Measurements from ENCODE around the gene ADGRA1. TPM values are rescaled to one million over a fixed set of nuclear protein-coding genes. Genes with fewer than 3 reads are reported as not detected.

Gene ADGRA1
- total and polyA plus RNA-seq, 2 of the 8 experiments (the other 6 are each of a cell fraction or from before 2014, with no cell fraction given): 0.17 to 0.21 TPM

DNA sequence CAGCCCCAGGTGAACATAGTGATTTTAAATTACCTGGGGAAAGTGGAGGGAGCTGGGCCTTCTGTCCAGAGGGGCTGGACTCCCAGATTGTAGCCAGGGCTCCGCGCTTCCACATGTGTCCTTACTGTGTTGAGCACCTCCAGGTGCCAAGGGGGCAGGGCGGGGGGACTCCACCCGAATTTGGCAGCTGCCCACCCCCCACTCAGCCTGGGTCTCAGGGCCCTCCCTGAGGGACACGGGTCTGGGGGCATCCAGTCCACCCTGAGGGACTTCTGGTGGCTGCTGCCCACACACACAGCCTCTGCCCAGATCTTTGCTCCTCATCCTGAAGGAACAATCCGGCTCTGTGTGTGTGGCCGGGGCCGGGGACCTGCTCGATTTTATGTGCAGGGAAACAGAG lies 28.2 kb upstream of the ADGRA1 start:
- no peak overlapping the region for H2AK5ac ChIP-seq (ENCODE audit: low read depth, low read length)
- no peaks in the 10 kb centered on the region for H3K23me2 ChIP-seq (ENCODE audit: low read depth, low read length)
- H2BK15ac ChIP-seq (ENCODE audit: low read length): no peak overlapping the region
- no peak overlapping the region for H2BK5ac ChIP-seq (ENCODE audit: low read depth, low read length)
- no peaks in the 10 kb centered on the region; a peak in 2 of 4 replicates for H3K9me3 ChIP-seq (ENCODE audit: insufficient read depth in 2 of 2, low read depth in 1 of 2, low read length in 1 of 2)
- ChIA-PET CTCF (ENCODE audit: partially characterized antibody) (no interaction called here), POLR2A (ENCODE audit: partially characterized antibody) (interaction anchor here (1.2 kb wide), 1 partner anchor 13 kb away, joined by 3 read pairs; no protein-coding TSS in a partner anchor)
- H3K23ac ChIP-seq (ENCODE audit: insufficient read length): no peak overlapping the region
- H2BK12ac ChIP-seq (ENCODE audit: low read depth, low read length): no peak overlapping the region
- H3K27ac ChIP-seq (ENCODE audit: low read depth, low read length): no peak overlapping the region
- no peak overlapping the region for H4K5ac ChIP-seq (ENCODE audit: insufficient read length, low read depth, low read length)
- no peak overlapping the region for H3K4ac ChIP-seq (replicated peaks; ENCODE audit: insufficient read length, low read depth, low read length)
- H3K36me3 ChIP-seq (ENCODE audit: control insufficient read depth in 2 of 4, insufficient read depth in 4 of 4, low read length in 3 of 4): no peaks in the 10 kb centered on the region
- 85% methylated on average over 9 of the region's 9 CpGs; no CpG with 5 or more reads in 1 of the 2 experiments for WGBS, 2 experiments (ENCODE audit: extremely low coverage in 1 of 2, insufficient coverage in 1 of 2, insufficient read length in 1 of 2, insufficient replicate concordance in 2 of 2, low coverage in 1 of 2, low lambda C conversion rate in 2 of 2, missing lambda C conversion rate in 1 of 2)
- no peak overlapping the region for H3K4me3 ChIP-seq (ENCODE audit: extremely low read depth in 1 of 4, insufficient read depth in 2 of 4, low read depth in 3 of 4, low read length in 4 of 4)
- FAIRE-seq: no peak
- H3K79me1 ChIP-seq (ENCODE audit: low read depth, low read length): no peaks in the 10 kb centered on the region
- no peak overlapping the region for H3K18ac ChIP-seq (ENCODE audit: extremely low read depth, low read length)
- H2BK120ac ChIP-seq (replicated peaks; ENCODE audit: low read depth, low read length): no peak overlapping the region
- no peak overlapping the region for H4K8ac ChIP-seq (ENCODE audit: extremely low read depth, insufficient read depth, low read length)
- H4K91ac ChIP-seq (replicated peaks; ENCODE audit: insufficient read length, low read length): no peak overlapping the region
- H4K20me1 ChIP-seq (replicated peaks in 1 of 2; ENCODE audit: control insufficient read depth in 1 of 2, insufficient read depth in 2 of 2, low read length in 2 of 2): no peaks in the 10 kb centered on the region
- no peak overlapping the region for H3K9ac ChIP-seq (replicated peaks in 1 of 4; ENCODE audit: extremely low read depth in 1 of 4, low read depth in 3 of 4, low read length in 3 of 4)
- H3K27me3 ChIP-seq (replicated peaks in 1 of 4; ENCODE audit: control insufficient read depth in 3 of 4, extremely low read depth in 1 of 4, insufficient read depth in 3 of 4, low read length in 3 of 4): no peaks in the 10 kb centered on the region
- no peaks in the 10 kb centered on the region for H3K4me1 ChIP-seq (replicated peaks in 1 of 4; ENCODE audit: control insufficient read depth in 3 of 4, insufficient read depth in 4 of 4, low read length in 3 of 4)
- no peak overlapping the region for H3K56ac ChIP-seq (replicated peaks; ENCODE audit: insufficient read length, low read depth, low read length)
- no peak for TF ChIP-seq SRF (IDR thresholded peaks at IDR 0.05; ENCODE audit: low read depth, low read length)
- no peak for TF ChIP-seq NRF1 (IDR thresholded peaks at IDR 0.05; ENCODE audit: low read depth, low read length)
- H3K14ac ChIP-seq (ENCODE audit: insufficient read length): no peak overlapping the region
- DNase-seq (ENCODE audit: low read depth in 1 of 2, low spot score in 2 of 2): no peak
- H3K4me2 ChIP-seq (ENCODE audit: insufficient read depth in 1 of 2, low read depth in 2 of 2, low read length in 2 of 2): no peak overlapping the region
- H3K79me2 ChIP-seq (ENCODE audit: control insufficient read depth in 1 of 2, insufficient read depth in 2 of 2, low read length in 2 of 2): no peaks in the 10 kb centered on the region
- no peak overlapping the region for H2BK20ac ChIP-seq (ENCODE audit: low read length)
- no peak overlapping the region for H2AFZ ChIP-seq (ENCODE audit: low read length)
